Subcutaneous adipose tissue (tissue), 4 donors: Measurements from ENCODE around the gene CHRNA4. TPM values are rescaled to one million over a fixed set of nuclear protein-coding genes. Genes with fewer than 3 reads are reported as not detected.

Source experiments
- CTCF ChIP-seq: fragments of 450-650 bp; IDR thresholded peaks from one replicate; pipeline ENCODE4 v1.5.1; 2016; ENCODE audit warnings: low read depth, mild to moderate bottlenecking, control low read depth, antibody characterized with exemption, moderate library complexity
- total RNA-seq, 4 donors: library from RNA; depleted of rRNA; stranded (reverse); fragments of >200 nt; gene quantifications; one replicate each; pipeline ENCODE4 v1.1.0, GENCODE V29; 2016

The CHRNA4 gene
- total RNA-seq, 4 donors from 2014 or later: not detected

GRCh38 chr20:63328718-63329275 is 32.4 kb downstream of the CHRNA4 start:
- TF ChIP-seq CTCF: no peak

- no peak for TF ChIP-seq CTCF
These were observed 33.0 kb downstream of the CHRNA4 start for GRCh38 chr20:63328026-63328700.

- no peak for TF ChIP-seq CTCF
These were observed 33.9 kb downstream of the CHRNA4 start for GRCh38 chr20:63327231-63327745.

GRCh38 chr20:63326314-63327230 is 34.6 kb downstream of the CHRNA4 start:
- no peak for TF ChIP-seq CTCF

GRCh38 chr20:63325554-63326313 is 35.4 kb downstream of the CHRNA4 start:
- no peak for TF ChIP-seq CTCF

GRCh38 chr20:63325021-63325471 is 36.1 kb downstream of the CHRNA4 start:
- no peak for TF ChIP-seq CTCF
